ENCODE measurements around the gene ATP10B.

Gene ATP10B

DNA sequence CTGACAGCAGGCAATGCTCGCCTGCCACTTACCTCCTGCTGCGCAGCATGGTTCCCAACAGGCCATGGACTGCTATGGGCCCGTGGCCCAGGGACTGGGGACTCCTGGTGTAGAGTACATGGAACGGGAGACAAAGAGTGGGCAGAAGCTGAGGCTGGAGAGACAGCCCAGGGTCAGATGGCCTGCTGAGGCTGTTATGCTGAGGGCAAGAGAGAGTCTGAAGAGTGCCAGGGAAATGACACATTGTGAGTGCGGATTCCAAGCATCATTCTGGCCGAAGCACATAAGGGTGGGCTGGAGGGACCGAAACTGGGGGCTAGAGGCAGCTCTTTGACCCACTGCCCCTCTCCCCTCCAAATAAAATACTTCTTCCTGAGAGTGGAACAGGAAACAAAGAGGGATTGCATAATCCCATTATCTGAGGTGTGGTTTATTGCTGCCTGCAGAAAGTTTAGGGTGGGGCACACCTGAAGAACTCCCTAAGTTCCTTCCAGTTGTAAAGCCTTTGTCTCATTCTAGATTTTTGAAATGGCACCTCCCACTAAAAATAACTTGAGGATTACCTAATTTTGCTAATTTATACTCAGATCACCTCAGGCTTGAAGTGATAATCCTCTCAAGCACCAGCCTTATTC, 158.1 kb downstream of the ATP10B start:
- peak; percentile 62 for FAIRE-seq
- no peak for DNase-seq (ENCODE audit: low spot score)

DNA sequence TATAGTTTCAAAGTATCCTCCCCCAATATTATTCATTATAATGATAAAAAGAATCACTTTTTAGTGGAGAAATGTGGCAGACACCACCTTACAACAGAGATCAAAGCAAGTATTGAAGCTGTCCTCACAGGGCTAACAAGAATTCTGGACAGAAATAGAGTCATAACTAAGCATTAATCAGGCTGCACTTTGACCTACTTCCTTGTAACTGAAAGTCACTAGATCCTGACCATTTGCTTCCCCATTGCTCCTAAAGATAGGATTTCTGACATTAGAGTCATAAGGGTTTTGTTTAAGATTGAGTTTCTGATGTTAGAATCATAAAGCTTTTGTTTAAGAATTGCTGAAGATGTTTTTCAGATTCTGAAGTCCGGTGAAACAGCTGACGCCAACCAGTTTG, 159.7 kb downstream of the ATP10B start:
- DNase-seq (ENCODE audit: low spot score): no peak
- no peak for FAIRE-seq

DNA sequence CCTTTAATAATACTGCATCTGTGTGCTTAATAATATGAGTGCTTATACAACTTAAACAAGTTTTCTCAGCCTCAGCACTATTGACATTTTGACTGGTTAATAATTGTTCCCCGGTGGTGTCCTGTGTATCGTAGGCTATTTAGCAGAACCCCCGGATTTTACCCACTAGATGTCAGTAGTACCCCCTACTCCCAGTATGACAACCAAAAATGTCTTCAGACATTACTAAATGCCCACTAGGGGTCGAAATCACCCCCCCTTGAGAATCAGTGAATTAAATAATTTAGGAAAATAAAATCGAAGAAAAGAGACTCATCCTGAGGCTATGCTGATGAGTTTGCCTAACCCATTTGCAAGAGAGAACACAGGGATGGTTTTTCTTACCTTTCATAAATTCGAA, 166.3 kb downstream of the ATP10B start:
- FAIRE-seq (no peak), DNase-seq (ENCODE audit: low spot score) (peak; percentile 45)

DNA sequence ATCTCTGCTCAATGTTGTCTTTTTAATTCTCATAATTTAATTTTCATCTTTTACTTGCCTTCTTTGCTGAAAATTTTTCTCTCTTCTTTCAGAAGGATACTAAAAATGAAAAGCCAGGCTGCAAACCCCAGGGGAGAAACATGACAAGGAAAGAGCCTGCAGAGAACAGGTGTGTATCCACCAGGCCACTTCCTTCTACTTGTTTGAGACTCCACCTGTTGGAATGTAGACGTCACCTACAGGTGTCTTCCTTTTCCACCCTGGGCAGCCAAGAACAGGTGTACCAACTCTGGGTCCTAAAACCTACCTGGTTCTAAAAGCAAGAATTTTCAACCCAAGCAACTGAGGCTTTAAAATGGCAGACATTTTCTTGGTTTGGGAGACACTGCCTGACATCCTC, 166.8 kb downstream of the ATP10B start:
- DNase-seq (ENCODE audit: low spot score) (no peak), FAIRE-seq (no peak)

DNA sequence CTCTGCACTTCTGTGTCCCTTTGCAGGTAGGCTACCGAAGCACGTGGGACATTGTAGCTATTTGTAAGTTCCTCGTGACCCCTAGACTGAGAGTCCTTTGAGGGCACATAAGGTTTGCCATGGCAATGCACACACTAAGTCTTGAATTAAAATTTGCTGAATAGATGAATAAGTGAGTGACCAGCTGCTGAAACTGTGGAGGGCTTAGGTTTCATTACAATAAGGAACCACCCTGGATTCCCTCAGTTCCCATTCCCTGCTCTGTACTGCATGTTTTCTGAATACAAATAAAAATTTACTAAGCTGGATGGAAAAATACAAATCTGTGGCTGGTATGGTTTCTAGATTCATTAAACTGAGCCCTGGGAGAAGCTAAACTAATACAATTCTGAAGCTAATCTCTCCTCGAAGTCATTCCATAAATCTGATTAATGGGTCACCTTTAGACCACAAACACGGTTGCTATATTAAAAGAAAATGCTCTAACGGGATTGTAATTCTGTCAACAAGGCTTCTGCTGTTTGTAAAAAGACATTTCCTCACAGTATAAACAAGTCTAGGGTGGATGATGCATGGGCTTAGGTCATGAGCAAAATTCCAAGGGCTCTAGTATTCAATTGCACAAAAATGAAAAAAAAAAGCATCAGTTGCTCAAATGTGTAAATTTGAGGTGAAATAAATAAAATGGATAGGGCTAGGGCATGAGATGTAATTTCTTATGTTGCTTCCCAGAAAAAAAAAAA, 172.3 kb downstream of the ATP10B start:
- DNase-seq (ENCODE audit: low spot score) (no peak), FAIRE-seq (no peak)

DNA sequence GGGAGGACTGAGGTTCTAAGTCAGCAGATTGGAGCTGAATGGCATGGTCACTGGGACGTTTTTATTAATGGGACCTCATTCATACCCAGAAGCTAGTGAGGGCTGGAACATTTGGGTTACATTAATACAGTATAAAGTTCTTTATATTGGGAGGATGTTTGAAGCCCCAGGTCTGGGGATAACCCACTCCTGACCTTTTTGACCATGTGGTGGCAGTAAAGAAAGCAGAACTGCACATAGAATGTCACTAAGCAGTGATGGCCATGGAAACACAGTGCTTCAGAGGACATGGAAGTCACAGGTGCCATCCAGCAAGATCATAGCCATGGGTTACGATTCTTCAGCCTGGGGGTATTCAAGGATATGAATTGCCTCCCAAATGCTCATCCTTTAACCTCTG, 176.0 kb downstream of the ATP10B start:
- DNase-seq (ENCODE audit: low spot score): no peak
- no peak for FAIRE-seq

DNA sequence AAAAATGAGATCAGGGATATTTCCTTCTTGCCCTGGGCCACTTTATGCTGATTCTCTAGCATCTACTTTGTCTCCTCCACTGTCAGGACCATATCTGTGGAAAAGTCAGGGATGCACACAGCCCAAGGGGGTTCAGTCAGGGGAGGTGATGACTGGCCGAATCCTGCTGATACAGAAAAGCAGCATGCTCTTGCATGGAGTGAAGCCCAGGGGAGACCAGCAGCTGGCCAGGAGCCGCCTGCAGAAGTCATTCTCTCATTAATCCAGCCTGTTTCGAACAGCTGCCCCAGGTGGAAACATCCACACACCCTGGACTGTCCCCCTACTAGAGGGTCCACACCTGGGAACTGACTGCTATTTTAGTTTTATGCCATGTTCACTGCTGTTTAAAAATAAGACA, 177.1 kb downstream of the ATP10B start:
- DNase-seq (ENCODE audit: low spot score) (no peak), FAIRE-seq (no peak)

DNA sequence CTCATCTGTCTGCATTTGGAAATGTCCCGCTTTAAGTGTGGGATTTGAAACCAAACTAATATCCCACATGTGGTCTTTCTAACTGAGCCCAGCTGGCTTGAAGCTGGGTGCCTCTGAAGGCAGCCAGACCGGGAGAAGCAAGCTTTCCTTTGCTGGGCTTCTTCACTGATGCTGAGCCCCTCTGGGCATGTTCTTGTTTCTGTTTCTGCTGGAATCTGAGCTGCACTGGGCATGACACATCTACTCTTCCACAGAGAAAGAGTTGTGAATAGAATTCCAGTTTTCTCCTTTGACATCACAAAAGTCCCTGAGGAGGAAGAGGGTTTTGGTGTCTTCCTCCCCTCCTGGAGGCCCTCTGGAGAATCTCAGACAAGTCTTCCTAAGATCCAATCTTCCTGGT, 179.5 kb downstream of the ATP10B start:
- no peak for FAIRE-seq
- no peak for DNase-seq (ENCODE audit: low spot score)

DNA sequence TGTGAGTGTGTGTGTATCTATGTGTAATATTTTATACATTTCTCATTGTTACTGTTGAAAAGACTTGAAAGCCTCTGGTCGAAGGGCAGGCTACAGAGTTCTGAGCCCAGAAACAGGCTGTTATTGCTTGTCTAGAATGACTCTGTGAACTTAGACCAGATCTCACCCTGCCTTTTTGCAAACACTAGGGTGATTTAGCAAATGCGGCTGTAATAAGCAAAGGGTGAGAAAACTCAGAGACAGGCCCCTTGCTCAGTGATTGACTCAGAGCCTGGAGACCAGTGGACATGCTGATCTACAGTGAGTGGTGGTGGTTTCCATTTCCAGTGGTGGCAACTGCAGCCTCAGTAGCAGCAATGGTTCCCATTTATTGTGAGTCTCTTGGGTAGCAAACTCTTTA, 183.7 kb downstream of the ATP10B start:
- FAIRE-seq (no peak), DNase-seq (ENCODE audit: low spot score) (no peak)

DNA sequence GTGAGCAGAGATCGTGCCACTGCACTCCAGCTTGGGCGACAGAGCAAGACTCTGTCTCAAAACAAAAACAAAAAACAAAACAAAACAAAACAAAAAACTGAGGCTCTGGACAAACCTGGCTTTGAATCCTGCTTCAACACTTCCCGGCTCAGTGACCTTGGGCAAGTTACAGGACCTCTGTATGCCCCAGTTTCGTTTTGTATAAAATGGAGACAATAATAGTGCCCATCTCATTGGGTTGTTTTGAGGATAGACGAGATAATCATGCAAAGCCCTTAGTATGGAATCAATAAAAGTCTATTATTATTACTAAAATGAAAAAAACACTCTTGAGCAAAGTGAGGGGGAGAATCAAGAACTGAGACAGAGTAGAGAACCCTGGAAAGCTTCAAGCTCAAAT, 184.9 kb downstream of the ATP10B start:
- FAIRE-seq (no peak), DNase-seq (ENCODE audit: low spot score) (no peak)

DNA sequence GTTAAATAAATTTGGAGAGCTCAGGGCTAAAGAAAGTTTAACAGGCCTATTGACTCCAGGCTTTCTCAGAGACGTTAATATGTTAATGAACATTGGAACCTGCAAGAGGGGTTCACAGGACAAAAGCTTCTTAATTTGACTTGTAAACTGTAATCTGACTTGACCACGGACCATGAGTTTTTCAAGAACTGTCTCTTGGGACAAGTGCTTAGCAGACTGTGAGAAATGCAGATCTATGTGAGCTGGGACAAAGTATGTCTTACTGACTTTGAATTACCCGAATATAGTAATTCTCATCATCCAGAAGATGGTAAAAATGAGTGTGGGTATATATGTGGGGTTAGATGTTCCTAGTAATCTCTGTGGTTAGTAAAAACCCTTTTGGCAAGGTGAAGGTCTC, 186.6 kb downstream of the ATP10B start:
- no peak for FAIRE-seq

DNA sequence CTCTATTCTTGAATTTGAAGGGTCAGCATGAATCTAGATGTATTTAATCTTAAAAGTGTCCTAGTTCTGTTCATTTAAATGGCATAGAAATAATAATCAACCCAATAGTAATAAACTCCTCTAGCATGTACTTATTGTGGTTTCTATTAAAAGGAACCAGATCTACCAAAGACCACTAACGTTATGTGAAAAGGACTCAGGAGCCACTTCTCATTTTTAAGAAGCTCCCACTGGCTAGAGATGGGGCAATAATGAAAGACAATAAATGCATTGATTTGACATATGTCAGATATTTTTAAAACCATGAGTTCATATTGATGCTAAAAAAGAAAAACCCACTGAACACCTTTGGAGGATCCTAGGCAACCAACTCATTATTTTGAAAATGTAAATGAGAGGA, 191.9 kb downstream of the ATP10B start:
- no peak for DNase-seq (ENCODE audit: low spot score)
- FAIRE-seq: no peak

More for the DNA sequence above, 186.6 kb downstream of the ATP10B start:
- DNase-seq (ENCODE audit: low spot score): no peak

DNA sequence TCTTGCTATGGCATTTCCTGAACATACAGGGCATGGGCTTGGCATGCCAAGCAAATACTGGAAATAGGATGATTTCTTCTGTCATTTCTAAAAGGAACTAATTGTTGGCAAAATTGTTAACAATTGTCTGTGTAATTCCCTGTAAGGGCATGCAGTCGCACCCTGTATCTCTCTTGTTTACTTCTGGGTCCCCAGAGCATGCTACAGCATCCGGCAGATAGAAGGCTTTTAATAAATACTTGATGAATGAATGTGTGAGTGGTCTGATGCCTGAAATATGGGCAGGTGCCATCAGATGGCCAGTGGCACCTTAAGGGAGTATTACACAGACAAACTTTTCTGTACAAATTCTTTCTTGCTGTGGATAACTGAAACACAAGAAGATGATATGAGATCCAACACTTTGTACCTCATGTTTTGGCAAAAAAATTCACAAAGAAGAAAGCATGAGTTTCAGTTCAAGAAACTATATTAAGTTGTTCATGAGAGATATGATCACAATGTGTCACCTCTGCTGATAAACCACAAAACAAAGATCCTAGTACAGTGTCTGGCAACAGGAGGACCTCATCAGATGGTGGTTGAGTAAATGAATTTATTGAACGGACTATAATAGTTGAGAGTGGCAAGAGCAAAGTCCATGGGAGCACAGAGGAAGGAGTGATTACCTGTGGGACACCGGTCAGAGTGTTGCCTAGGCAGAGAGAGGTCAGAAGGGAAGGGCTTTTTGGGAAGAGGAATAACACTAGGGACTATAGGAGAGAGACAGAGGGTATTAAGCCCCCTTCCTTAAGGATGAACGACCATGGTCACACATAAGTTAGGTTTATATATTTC, 194.2 kb downstream of the ATP10B start:
- DNase-seq (ENCODE audit: low spot score): no peak
- no peak for FAIRE-seq

DNA sequence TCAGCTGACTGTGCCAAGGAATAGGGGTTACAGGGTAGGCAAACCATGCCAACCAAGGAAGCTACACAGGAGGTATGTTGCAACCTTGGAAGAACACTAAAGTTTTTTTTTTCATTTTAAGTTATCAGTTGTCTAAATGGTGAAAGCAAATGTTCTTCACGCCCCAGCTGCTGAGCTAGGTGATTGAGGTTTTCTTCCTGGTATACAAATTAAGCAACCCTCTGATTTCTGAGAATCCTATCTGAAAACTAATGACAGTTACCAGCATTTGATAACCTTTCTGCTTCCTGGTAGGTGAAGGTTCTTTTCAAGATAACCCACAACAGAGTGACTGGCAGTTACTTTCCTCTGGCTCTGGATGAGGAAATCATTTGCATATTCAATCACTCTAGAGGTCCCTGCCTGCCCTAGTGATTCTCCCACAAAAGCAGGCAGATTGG, 194.9 kb downstream of the ATP10B start:
- DNase-seq (ENCODE audit: low spot score) (no peak), FAIRE-seq (no peak)

DNA sequence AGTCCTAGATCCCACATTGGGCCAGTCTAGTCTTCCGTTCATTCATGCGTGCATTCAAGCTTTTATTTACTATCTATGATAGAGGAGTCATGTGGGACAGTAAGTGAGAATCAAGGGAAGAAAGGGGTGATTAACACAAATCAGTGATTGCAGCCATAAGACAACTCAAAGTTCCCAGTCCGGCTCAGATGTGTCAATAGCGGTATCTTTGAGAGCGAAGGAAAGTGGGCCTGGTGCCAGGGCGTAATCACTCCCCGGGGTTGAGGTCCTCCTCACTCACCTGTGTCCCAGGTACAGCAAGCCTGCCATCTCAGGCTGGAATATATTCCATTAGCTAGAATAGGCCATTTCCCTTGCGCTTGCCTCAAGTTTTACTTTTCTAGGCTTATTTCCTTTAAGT, 196.3 kb downstream of the ATP10B start:
- DNase-seq (ENCODE audit: low spot score): no peak
- FAIRE-seq: no peak

DNA sequence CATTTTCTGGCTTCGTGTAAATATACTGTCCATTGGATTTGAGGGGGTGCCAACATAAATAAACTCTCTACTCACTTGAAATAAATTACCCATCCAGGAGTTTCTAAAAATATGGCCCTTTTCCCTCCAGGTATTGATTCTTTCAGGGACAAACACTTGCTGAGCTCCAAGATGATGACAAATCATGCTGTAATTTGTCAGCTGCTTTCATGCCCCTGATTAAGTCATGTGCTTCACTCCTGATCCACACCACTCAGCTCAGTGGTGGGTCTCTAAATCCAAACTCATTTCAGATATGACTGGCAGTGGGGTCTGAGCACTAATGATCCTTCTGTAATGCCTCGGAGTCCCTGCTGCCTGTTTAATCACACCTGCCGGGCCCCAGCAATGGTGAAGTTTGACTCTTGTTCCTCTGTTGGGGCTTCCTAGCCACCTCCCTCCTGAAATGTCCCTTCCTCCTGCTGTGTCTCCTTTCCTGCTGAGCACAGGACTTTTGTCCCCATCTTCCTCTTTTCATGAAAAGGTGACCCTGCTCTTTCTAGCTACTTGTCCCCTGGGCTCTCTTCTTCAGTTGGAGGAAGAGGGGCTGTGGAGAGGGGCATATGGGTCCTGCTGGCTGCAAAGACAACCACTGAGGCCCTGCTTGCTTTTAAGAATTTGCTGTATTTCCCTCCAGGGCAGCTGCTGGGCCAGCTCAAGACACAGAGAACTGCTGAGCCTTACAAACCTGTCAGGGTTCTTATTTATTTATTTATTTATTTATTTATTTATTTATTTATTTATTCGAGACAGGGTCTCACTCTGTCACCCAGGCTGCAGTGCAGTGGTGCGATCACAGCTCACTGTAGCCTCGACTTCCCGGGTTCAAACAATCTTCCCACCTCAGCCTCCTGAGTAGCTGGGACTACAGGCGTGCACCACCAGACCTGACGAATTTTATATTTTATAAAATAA, 200.0 kb downstream of the ATP10B start:
- no peak for FAIRE-seq
- DNase-seq (ENCODE audit: low spot score): no peak

DNA sequence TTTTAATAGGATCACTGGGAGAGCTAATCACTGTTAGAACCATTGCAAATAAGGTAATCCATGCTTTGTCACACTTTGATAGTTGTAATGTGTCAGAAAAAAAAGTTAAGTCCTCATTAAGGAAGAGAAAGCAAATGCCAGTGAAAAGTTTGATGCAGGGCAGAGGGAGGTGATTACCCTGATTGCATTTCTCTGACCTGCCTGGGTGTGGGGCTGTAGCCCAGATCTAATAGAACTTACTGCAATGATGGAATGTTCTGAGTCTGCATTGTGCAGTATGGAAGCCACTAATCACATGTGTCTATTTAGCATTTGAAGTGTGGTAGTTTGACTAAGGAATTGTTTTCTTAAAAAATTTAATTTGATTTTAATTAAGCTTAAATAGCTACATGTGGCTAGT, 202.7 kb downstream of the ATP10B start:
- FAIRE-seq (no peak), DNase-seq (ENCODE audit: low spot score) (peak; percentile 13)

DNA sequence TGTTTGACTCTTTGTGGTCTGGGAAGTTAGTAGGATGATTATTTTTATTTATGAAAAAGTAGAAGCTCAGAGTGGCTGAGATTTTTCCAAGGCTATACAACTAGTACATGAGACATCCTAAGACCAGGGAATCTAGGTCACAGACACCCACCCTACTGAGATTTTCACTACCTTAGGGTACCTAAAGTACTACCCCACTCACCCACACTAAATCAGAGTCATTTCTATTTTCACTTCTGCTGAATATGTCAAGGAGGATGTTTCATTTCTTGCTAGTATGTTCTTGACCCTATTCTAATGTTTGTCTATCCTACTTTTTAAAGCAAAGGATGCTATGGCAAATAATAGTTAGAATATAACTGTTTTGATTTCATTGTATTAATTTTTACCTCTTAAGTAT, 206.0 kb downstream of the ATP10B start:
- FAIRE-seq (no peak), DNase-seq (ENCODE audit: low spot score) (no peak)

DNA sequence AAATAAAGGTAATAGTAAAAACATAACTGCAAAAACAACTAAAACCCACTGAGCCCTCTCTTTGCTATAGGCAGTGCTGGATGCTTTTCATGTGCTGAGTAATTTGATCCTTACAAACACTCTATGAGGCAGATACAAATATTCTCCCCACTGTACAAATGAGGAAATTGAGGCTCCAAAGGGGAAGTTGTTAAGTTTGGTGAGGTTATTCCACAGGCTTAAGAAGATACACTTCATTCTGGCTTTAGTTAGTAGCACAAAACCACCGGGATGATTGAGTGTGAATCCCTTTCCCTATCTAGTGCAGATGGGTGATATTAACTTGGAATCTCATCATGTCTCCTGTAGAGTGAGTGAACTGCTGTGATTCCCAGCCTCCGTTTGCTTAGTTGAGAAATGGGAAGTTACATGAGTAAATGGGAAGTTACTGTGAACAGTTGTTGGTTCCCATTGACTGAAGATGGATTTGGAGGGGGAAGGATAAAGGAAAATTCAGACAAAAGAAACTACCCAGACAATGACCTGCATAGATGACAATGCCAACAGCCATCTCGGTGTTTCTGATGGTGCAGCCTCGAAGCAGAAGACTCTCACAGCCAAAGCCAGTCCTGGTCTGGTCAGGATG, 208.3 kb downstream of the ATP10B start:
- DNase-seq (ENCODE audit: low spot score) (no peak), FAIRE-seq (no peak)

DNA sequence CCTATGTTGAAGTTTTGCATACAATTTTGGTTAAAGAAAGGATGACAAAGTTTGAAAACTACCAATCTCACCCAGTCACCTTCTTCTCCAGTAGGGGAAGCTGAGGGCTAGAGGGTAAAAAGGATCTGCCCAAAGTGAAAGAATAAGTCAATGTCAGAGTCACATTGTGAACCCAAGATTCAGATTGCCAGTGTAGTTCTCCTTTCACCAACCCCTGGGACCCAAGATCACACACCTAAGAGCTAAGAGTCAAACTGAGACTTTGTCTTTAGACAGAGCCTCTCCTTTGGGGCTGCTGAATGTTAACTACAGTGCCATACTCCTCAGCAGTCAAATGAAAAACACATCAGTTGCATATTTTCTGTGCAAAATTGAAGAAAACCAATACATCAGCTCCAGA, 210.6 kb downstream of the ATP10B start:
- FAIRE-seq (no peak), DNase-seq (ENCODE audit: low spot score) (no peak)

DNA sequence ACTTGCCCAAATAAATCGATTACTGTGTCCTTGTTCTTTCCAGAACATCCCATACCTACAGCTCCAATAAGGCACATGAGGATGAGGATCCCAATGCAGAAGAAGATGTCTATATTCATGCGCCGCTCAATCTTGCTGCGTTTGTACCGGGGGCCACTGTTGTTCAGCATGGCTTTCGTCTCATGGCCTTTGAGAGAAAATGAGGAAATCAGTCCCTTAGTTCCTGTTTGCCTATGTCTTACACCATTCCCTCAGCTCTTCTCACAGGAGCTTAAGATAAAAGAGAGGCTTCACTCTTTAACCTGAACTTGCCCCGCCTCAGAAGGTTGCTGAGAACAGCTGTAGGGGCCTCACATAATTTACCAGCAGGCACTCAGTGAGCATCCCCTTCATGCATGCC, 211.6 kb downstream of the ATP10B start:
- no peak for DNase-seq (ENCODE audit: low spot score)
- no peak for FAIRE-seq

All from urothelium cell line (cell line).